Measurements from ENCODE around the gene CIITA. TPM values are rescaled to one million over a fixed set of nuclear protein-coding genes. Genes with fewer than 3 reads are reported as not detected.
"Not testable (repeated sequence)": the region's sequence is repeated elsewhere in the genome, so short reads cannot be mapped to it uniquely, and the experiment has no call there.

Gene CIITA
- 332 and 401 TPM in 2 replicates for total RNA-seq

- H3K4me1 Mint-ChIP-seq = peaks cover 70% of the 10 kb centered on the region
- ChIA-PET POLR2A (interaction anchor here (0.7 to 6.3 kb wide), 34 partner anchors 8 to 1738 kb away, joined by 3 to 318 read pairs (median 6); partner anchors contain the start of genes DEXI and NUBP1), CTCF (interaction anchor here (0.7 to 5.7 kb wide), 16 partner anchors 8 to 367 kb away, joined by 3 to 76 read pairs (median 8); partner anchors contain the start of gene NUBP1)
- H3K9me3 Mint-ChIP-seq = no peaks in the 10 kb centered on the region
- H3K27ac Mint-ChIP-seq = peak within 1 kb of the TSS; percentile 90
- no peak for TF ChIP-seq CTCF (IDR thresholded peaks at IDR 0.05)
- H3K27me3 Mint-ChIP-seq = no peaks in the 10 kb centered on the region
- DNase-seq (peak; percentile 62), ATAC-seq (ENCODE audit: low read depth) (peak; percentile 71)
- H3K36me3 Mint-ChIP-seq (ENCODE audit: low read depth) = peaks cover 46% of the 10 kb centered on the region
- H3K4me3 Mint-ChIP-seq = peak within 1 kb of the TSS; percentile 100
- intact Hi-C loops (cut with micrococcal nuclease) = loop anchor here (1.0 to 10.0 kb wide), 14 partner anchors 9 to 798 kb away; partner anchors contain the start of genes ATF7IP2, CLEC16A and LITAF
These were observed at the start of gene CIITA for GRCh38 chr16:10876799-10877341. TSS of gene CIITA (plus strand) at chr16:10877202. CDS start at chr16:10877331, 129 bp downstream.

GRCh38 chr16:10827691-10828341, 49.2 kb upstream of the CIITA start:
- Mint-ChIP-seq H3K27me3 (no peaks in the 10 kb centered on the region), H3K9me3 (no peaks in the 10 kb centered on the region), H3K36me3 (ENCODE audit: low read depth) (no peaks in the 10 kb centered on the region), H3K4me3 (no peak overlapping the region), H3K4me1 (peaks cover 39% of the 10 kb centered on the region), H3K27ac (no peak overlapping the region)
- intact Hi-C loops (cut with micrococcal nuclease) = no loop called here
- no peak for DNase-seq
- CTCF ChIA-PET = no interaction called here
- POLR2A ChIA-PET = no interaction called here
- no peak for TF ChIP-seq CTCF (IDR thresholded peaks at IDR 0.05)
- ATAC-seq (ENCODE audit: low read depth) = no peak

- Mint-ChIP-seq H3K36me3 (ENCODE audit: low read depth) (no peaks in the 10 kb centered on the region), H3K4me3 (no peak overlapping the region), H3K27me3 (no peaks in the 10 kb centered on the region), H3K27ac (peak overlapping the region; percentile 0), H3K9me3 (no peaks in the 10 kb centered on the region), H3K4me1 (peaks cover 50% of the 10 kb centered on the region)
- ChIA-PET POLR2A (no interaction called here), CTCF (no interaction called here)
- ATAC-seq (ENCODE audit: low read depth) (no peak), DNase-seq (no peak)
- intact Hi-C loops (cut with micrococcal nuclease) = no loop called here
- TF ChIP-seq CTCF (IDR thresholded peaks at IDR 0.05) = no peak
These were observed 48.1 kb upstream of the CIITA start for GRCh38 chr16:10828851-10829366.

GRCh38 chr16:10829390-10830098, 47.5 kb upstream of the CIITA start:
- Mint-ChIP-seq H3K4me1 (peaks cover 55% of the 10 kb centered on the region), H3K27ac (peak overlapping the region; percentile 0)
- DNase-seq; H3K4me3 Mint-ChIP-seq; H3K9me3 Mint-ChIP-seq; CTCF ChIA-PET; H3K27me3 Mint-ChIP-seq; ATAC-seq (ENCODE audit: low read depth); H3K36me3 Mint-ChIP-seq (ENCODE audit: low read depth): not testable (repeated sequence)
- intact Hi-C loops (cut with micrococcal nuclease) = loop anchor here (2.0 kb wide), 1 partner anchor 17 kb away; no protein-coding TSS in a partner anchor
- POLR2A ChIA-PET = interaction anchor here (1.4 kb wide), 1 partner anchor 62 kb away, joined by 3 read pairs; no protein-coding TSS in a partner anchor

GRCh38 chr16:10830240-10830639, 46.8 kb upstream of the CIITA start:
- H3K4me3 Mint-ChIP-seq; H3K9me3 Mint-ChIP-seq; DNase-seq; CTCF ChIA-PET; H3K27me3 Mint-ChIP-seq; H3K36me3 Mint-ChIP-seq (ENCODE audit: low read depth); ATAC-seq (ENCODE audit: low read depth): not testable (repeated sequence)
- intact Hi-C loops (cut with micrococcal nuclease) = loop anchor here (2.0 kb wide), 1 partner anchor 17 kb away; no protein-coding TSS in a partner anchor
- Mint-ChIP-seq H3K4me1 (peaks cover 61% of the 10 kb centered on the region), H3K27ac (peak overlapping the region; percentile 35)
- POLR2A ChIA-PET = interaction anchor here (1.4 to 1.6 kb wide), 4 partner anchors 39 to 61 kb away, joined by 3 to 15 read pairs (median 8); partner anchors contain the start of gene CIITA
